Small intestine (tissue), 7 donors: Measurements from ENCODE around the gene DENND2C. TPM values are rescaled to one million over a fixed set of nuclear protein-coding genes. Genes with fewer than 3 reads are reported as not detected.

Experiments used
- DNase-seq, 2 donors: peaks; one replicate each; pipeline versions ENCODE4 v3.0.0 to v3.0.0-alpha.2; 2013
- FAIRE-seq: peaks from 2 replicates; lab custom pipeline; 2012; peaks lifted over from hg19 to GRCh38; lab: Jason Lieb, UNC
- H3K27ac ChIP-seq, 3 donors: one replicate each; pipeline ENCODE4 v1.5.1; 2013; ENCODE audit warnings: low read length in 2 of 3, mild to moderate bottlenecking in 2 of 3, control low read depth in 1 of 3, inconsistent platforms in 1 of 3, low read depth in 1 of 3, moderate library complexity in 1 of 3
- H3K27me3 ChIP-seq, 3 donors: one replicate each; pipeline ENCODE4 v1.6.1; 2013; ENCODE audit warnings: low read length in 3 of 3, inconsistent platforms in 1 of 3; ENCODE audit not compliant: control insufficient read depth in 3 of 3, insufficient read depth in 3 of 3
- H3K36me3 ChIP-seq, 3 donors: one replicate each; pipeline ENCODE4 v1.6.1; 2013; ENCODE audit warnings: low read length in 3 of 3, inconsistent platforms in 1 of 3, low read depth in 1 of 3, mild to moderate bottlenecking in 1 of 3, moderate library complexity in 1 of 3; ENCODE audit not compliant: control insufficient read depth in 3 of 3, insufficient read depth in 2 of 3
- H3K4me1 ChIP-seq, 3 donors: one replicate each; pipeline ENCODE4 v1.6.1; 2013; ENCODE audit warnings: low read length in 2 of 3, inconsistent platforms in 1 of 3, low read depth in 1 of 3, mild to moderate bottlenecking in 1 of 3, moderate library complexity in 1 of 3; ENCODE audit not compliant: control insufficient read depth in 3 of 3, insufficient read depth in 2 of 3
- H3K4me3 ChIP-seq, 3 donors: one replicate each; pipeline ENCODE4 v1.5.1; 2013; ENCODE audit warnings: low read length in 3 of 3, control low read depth in 1 of 3, inconsistent platforms in 1 of 3, low read depth in 1 of 3, mild to moderate bottlenecking in 1 of 3, moderate library complexity in 1 of 3
- H3K9me3 ChIP-seq, 2 donors: one replicate each; pipeline ENCODE4 v1.6.1; 2013; ENCODE audit warnings: low read depth in 1 of 2, low read length in 1 of 2; ENCODE audit not compliant: control insufficient read depth in 2 of 2, insufficient read depth in 1 of 2
- WGBS, 3 donors: extraction: QIAGEN DNeasy Blood & Tissue Kit; methylation state at CpG; one replicate each; pipeline ENCODE4 v1.1.7; 2013; 5-methylcytosine and 5-hydroxymethylcytosine counted together
- polyA plus RNA-seq, 4 donors: library from polyadenylated mRNA; stranded (reverse) in 3 of 4; unstranded in 1 of 4; fragments of 200-250 nt in 3 of 4; fragments of 120-200 nt in 1 of 4; gene quantifications; one replicate each; pipeline versions ENCODE4 v1.2.1 to v1.2.3, GENCODE V29; 2013
- donor health status: healthy with polysubstance abuse.
- donor health status: control.
- donor health status: control.
- donor health status: Bipolar disorder and iron deficiency.
- donor health status: healthy.

The DENND2C gene
- polyA plus RNA-seq, 4 donors: 0.27 to 0.61 (median 0.54) TPM; not detected in 1

DNA sequence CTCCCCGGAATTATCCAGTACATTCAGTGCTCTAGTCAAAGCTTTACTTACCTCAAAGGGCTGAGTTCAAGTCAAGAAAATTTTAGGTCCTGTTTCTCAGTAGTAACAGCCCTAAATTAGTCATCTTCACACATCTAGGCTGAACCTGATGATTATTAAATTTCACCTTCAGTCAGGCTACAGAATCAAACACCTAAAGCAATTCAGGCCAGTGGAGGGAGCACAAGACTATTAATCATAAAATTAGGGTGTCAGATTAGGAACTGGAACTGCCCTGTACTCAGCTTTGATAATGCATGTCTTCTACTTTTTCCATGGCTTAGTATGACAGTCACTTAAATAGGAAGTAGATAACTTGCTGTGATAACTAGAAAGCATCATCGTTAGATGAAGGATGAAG, 60.0 kb downstream of the DENND2C start:
- no peaks in the 10 kb centered on the region for H3K36me3 ChIP-seq
- no peaks in the 10 kb centered on the region for H3K9me3 ChIP-seq
- H3K27ac ChIP-seq: no peak overlapping the region
- FAIRE-seq (no peak), DNase-seq (no peak)
- no peaks in the 10 kb centered on the region for H3K27me3 ChIP-seq
- no peak overlapping the region for H3K4me3 ChIP-seq
- H3K4me1 ChIP-seq: no peaks in the 10 kb centered on the region
- 89 to 95% (median 95%) methylated on average over 2 of the region's 2 CpGs for WGBS, 3 donors

DNA sequence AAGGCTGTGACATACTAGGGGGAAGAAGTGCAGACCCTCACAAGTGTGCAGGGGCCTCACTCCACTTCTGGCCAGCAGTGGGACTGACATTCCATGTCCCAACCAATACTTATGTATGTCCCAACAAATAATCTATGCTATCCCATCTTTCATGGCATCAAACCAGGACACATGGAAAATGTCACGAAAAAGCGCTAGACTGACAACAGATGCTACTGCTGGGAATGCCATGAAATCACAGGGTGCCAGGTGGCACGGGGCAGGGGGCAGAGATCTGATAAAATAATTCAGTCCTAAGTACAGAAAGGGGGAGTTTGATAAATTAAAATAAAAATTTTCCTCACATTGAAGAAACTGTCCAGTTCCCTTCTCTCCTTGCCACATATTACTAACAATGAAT, 60.8 kb downstream of the DENND2C start:
- 84 to 91% (median 90%) methylated on average over 3 of the region's 3 CpGs for WGBS, 3 donors
- Histone ChIP-seq H3K27ac (no peak overlapping the region), H3K4me1 (no peaks in the 10 kb centered on the region), H3K9me3 (no peaks in the 10 kb centered on the region), H3K4me3 (no peak overlapping the region), H3K36me3 (no peaks in the 10 kb centered on the region), H3K27me3 (no peaks in the 10 kb centered on the region)
- FAIRE-seq (no peak), DNase-seq (no peak)

DNA sequence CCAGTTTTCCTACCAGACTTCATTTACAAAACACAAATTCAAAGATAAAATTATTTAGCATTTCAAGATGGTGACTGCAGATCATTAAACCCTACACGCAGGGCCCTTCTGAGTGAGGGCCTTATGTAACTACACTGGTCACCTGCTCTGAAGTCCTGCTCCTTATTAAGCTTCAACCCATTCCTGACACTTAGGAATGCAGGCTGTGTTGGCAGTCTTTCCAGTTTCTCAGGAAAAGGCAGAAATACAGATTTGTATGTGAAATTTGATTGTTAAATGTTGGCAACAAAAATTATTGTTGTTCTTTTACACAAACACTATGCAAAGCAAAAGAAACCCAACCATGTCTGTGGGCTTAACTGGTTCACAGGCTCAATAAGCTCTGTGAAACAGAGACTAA, 62.6 kb downstream of the DENND2C start:
- no peaks in the 10 kb centered on the region for H3K27me3 ChIP-seq
- FAIRE-seq: no peak
- H3K36me3 ChIP-seq: no peaks in the 10 kb centered on the region
- 87 to 93% (median 90%) methylated on average over 1 of the region's 1 CpG for WGBS, 3 donors
- no peaks in the 10 kb centered on the region for H3K4me1 ChIP-seq
- no peak overlapping the region for H3K27ac ChIP-seq
- H3K4me3 ChIP-seq: no peak overlapping the region
- H3K9me3 ChIP-seq: no peaks in the 10 kb centered on the region
- DNase-seq: no peak

DNA sequence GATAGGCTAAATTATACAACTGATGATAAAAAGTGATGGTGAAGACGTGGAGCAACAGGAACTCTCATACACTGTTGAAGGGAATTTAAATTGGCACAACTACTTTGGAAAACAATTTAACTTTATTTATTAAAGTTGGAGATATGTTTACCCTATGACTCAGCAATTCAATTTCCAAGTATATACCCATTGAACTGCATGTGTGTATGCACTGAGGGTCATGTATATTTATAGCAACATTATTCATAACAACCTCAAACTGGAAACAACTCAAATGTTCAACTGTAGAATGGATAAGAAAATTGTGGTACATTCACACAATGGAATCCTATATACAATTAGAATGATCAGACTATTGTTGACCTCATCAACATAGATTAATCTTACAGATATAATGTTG, 71.9 kb downstream of the DENND2C start:
- WGBS, 3 donors: 79 to 96% (median 86%) methylated on average over 1 of the region's 1 CpG

DNA sequence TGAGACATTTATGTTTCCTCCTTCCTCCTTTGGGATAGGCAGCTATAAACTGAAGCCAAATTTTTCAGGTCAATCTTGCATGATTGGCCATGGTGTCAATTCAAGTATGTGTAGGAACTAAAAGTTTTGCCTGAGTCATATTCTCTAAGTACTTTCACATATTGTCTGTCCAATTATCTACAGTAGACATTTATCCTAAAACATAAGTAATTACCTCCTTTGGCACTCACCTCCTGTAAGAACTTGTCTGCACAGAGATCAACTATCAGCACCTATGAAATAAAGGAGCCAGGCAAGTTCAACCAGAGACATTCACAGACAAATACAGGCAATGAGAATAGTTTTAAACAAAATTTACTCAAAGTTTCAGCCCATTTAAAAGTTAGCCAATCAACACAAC, 74.2 kb downstream of the DENND2C start:
- H3K9me3 ChIP-seq: no peaks in the 10 kb centered on the region
- no peaks in the 10 kb centered on the region for H3K27me3 ChIP-seq
- H3K36me3 ChIP-seq: no peaks in the 10 kb centered on the region
- no peak overlapping the region for H3K27ac ChIP-seq
- DNase-seq (no peak), FAIRE-seq (no peak)
- H3K4me3 ChIP-seq: no peak overlapping the region
- no peaks in the 10 kb centered on the region for H3K4me1 ChIP-seq

More for the DNA sequence above, 71.9 kb downstream of the DENND2C start:
- Histone ChIP-seq H3K9me3 (no peaks in the 10 kb centered on the region), H3K27ac (no peak overlapping the region), H3K27me3 (no peaks in the 10 kb centered on the region), H3K4me1 (no peaks in the 10 kb centered on the region), H3K36me3 (no peaks in the 10 kb centered on the region), H3K4me3 (no peak overlapping the region)
- FAIRE-seq (no peak), DNase-seq (no peak)

DNA sequence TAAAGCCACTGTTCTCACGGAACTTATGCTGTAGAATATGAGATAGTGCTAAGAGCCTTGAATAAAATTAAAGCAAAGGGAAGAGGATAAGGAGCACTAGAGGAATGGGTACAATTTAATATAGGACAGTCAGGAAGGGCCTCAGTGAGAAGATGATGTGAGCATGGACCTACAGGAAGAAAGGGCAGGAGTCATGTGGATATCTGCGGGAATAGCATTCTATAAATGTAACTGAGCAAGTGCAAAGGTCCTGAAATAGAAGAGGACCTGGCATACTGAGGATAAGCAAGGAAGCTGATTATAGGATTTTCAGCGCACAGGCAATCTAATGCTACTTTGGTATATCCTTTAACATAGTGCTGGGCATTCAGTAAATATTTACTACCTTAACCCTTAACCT, 75.8 kb downstream of the DENND2C start:
- Histone ChIP-seq H3K27ac (no peak overlapping the region), H3K9me3 (no peaks in the 10 kb centered on the region), H3K4me1 (no peaks in the 10 kb centered on the region), H3K36me3 (no peaks in the 10 kb centered on the region), H3K4me3 (no peak overlapping the region), H3K27me3 (no peaks in the 10 kb centered on the region)
- WGBS, 3 donors: 83 to 93% (median 91%) methylated on average over 3 of the region's 3 CpGs
- FAIRE-seq (no peak), DNase-seq (no peak)

DNA sequence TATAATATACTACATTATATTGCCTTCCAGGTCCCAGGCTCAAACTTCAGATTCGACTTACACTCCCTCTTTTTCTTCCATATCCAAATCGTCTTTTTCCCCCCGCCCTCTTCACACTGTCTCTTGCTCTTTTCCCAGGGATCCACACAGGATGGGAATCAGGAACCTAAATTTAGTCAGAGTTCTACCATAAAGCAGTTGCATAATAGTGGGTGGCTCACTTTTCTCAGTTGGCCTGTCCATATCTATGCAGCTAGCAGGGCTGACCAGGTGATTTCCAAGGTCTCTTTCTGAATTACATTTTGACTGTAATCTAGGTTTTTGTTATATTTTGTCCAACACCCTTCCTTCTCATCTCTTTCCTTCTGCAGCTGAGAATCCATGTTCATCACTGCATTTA, 80.7 kb downstream of the DENND2C start:
- no peaks in the 10 kb centered on the region for H3K9me3 ChIP-seq
- no peak for FAIRE-seq
- 81 to 85% (median 84%) methylated on average over 3 of the region's 3 CpGs for WGBS, 3 donors
- H3K36me3 ChIP-seq: no peaks in the 10 kb centered on the region
- no peak overlapping the region for H3K27ac ChIP-seq
- DNase-seq: no peak
- no peak overlapping the region for H3K4me3 ChIP-seq
- H3K4me1 ChIP-seq: peaks cover 0 to 2% (median 0%) of the 10 kb centered on the region in 3 donors
- H3K27me3 ChIP-seq: no peaks in the 10 kb centered on the region

DNA sequence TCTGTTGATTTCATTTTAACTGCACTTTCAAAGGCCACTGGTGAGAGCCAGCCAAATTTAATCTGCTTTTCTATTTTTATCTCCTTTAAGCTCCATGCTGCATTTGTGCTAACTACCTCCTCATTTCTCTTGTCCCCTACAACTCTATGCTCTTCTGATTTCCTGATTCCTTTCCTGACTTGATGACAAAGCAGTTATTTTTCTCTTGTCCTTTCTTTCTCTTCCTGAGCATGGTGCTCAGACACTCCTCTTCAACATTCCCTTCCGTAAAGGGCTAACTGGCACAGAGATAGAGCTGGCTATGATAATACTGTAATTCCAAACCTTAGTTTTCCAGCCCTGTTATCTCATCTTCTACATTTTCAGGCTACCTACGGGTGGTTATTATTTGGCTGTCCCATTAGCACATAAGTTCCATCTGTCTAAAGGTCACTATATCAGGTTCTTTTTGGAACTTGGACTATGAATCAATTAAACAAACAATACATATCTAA, 81.6 kb downstream of the DENND2C start:
- WGBS, 3 donors: 14 to 57% (median 39%) methylated on average over 2 of the region's 2 CpGs
- Histone ChIP-seq H3K36me3 (no peaks in the 10 kb centered on the region), H3K9me3 (no peaks in the 10 kb centered on the region), H3K4me3 (no peak overlapping the region), H3K27me3 (no peaks in the 10 kb centered on the region), H3K27ac (no peak overlapping the region), H3K4me1 (peaks cover 0 to 2% (median 0%) of the 10 kb centered on the region in 3 donors)
- DNase-seq (peak; percentile 1 to 65), FAIRE-seq (no peak)
